Thyroid gland (tissue), 4 donors: Measurements from ENCODE around the gene NUP93.

ENCODE experiments used
- CTCF ChIP-seq, 6 experiments: fragments of 200-600 bp in 3 of 6; fragments of 450-650 bp in 3 of 6; sonication (generic) in 3 of 6; IDR thresholded peaks; one replicate each; pipeline ENCODE4 v1.5.1; 2016 to 2019; ENCODE audit warnings: antibody characterized with exemption in 6 of 6, mild to moderate bottlenecking in 2 of 6, inconsistent platforms in 1 of 6, moderate library complexity in 1 of 6
- POLR2A ChIP-seq, 2 donors: fragments of 450-650 bp; IDR thresholded peaks; one replicate each; pipeline ENCODE4 v1.6.1; 2017; ENCODE audit warnings: antibody characterized with exemption in 2 of 2, mild to moderate bottlenecking in 2 of 2, moderate library complexity in 1 of 2

- TF ChIP-seq CTCF (IDR thresholded peaks at IDR 0.05) (no peak), POLR2A (IDR thresholded peaks at IDR 0.05) (no peak)
Measured at GRCh38 chr16:56892705-56893104, 162.8 kb downstream of the NUP93 start.
